NCI-H1048 (cell line): ENCODE data around the gene GRIK4.

ENCODE experiments used
- DNase-seq: peaks from one replicate; lab custom pipeline; 2025; lab: John Stamatoyannopoulos, UW

GRIK4 gene

GRCh38 chr11:120549346-120549745 is 37.8 kb downstream of the GRIK4 start:
- DNase-seq, result no peak

GRCh38 chr11:120550007-120550406 is 38.5 kb downstream of the GRIK4 start:
- DNase-seq, result no peak

GRCh38 chr11:120551191-120551590 is 39.6 kb downstream of the GRIK4 start:
- DNase-seq, result no peak

GRCh38 chr11:120554766-120555432 is 43.4 kb downstream of the GRIK4 start:
- no peak for DNase-seq

- no peak for DNase-seq
Measured at GRCh38 chr11:120555433-120555773, 43.9 kb downstream of the GRIK4 start.

GRCh38 chr11:120556797-120557196 is 45.2 kb downstream of the GRIK4 start:
- no peak for DNase-seq

GRCh38 chr11:120558744-120559431 is 47.3 kb downstream of the GRIK4 start:
- no peak for DNase-seq

GRCh38 chr11:120561286-120561685 is 49.7 kb downstream of the GRIK4 start:
- no peak for DNase-seq

- no peak for DNase-seq
Measured at GRCh38 chr11:120562806-120563425, 51.4 kb downstream of the GRIK4 start.

- no peak for DNase-seq
Measured at GRCh38 chr11:120563703-120564572, 52.4 kb downstream of the GRIK4 start.

- DNase-seq, result no peak
Measured at GRCh38 chr11:120564573-120565311, 53.2 kb downstream of the GRIK4 start.

- no peak for DNase-seq
Measured at GRCh38 chr11:120565466-120566155, 54.1 kb downstream of the GRIK4 start.

- DNase-seq, result no peak
Measured at GRCh38 chr11:120566176-120566575, 54.6 kb downstream of the GRIK4 start.

- no peak for DNase-seq
Measured at GRCh38 chr11:120568572-120569307, 57.2 kb downstream of the GRIK4 start.

- no peak for DNase-seq
Measured at GRCh38 chr11:120569861-120570260, 58.3 kb downstream of the GRIK4 start.

GRCh38 chr11:120571476-120571875 is 59.9 kb downstream of the GRIK4 start:
- no peak for DNase-seq

GRCh38 chr11:120573756-120574354 is 62.3 kb downstream of the GRIK4 start:
- no peak for DNase-seq

- no peak for DNase-seq
Measured at GRCh38 chr11:120574876-120575275, 63.3 kb downstream of the GRIK4 start.

GRCh38 chr11:120575461-120575860 is 63.9 kb downstream of the GRIK4 start:
- DNase-seq, result no peak

GRCh38 chr11:120576606-120577005 is 65.1 kb downstream of the GRIK4 start:
- no peak for DNase-seq
